ENCODE data around the gene MYL10. TPM values are rescaled to one million over a fixed set of nuclear protein-coding genes. Genes with fewer than 3 reads are reported as not detected.
"Not testable (repeated sequence)": the region's sequence is repeated elsewhere in the genome, so short reads cannot be mapped to it uniquely, and the experiment has no call there.

Gene MYL10
- polyA plus RNA-seq, 1 of the 3 experiments (the other 2 are of a cell fraction), result not detected

DNA sequence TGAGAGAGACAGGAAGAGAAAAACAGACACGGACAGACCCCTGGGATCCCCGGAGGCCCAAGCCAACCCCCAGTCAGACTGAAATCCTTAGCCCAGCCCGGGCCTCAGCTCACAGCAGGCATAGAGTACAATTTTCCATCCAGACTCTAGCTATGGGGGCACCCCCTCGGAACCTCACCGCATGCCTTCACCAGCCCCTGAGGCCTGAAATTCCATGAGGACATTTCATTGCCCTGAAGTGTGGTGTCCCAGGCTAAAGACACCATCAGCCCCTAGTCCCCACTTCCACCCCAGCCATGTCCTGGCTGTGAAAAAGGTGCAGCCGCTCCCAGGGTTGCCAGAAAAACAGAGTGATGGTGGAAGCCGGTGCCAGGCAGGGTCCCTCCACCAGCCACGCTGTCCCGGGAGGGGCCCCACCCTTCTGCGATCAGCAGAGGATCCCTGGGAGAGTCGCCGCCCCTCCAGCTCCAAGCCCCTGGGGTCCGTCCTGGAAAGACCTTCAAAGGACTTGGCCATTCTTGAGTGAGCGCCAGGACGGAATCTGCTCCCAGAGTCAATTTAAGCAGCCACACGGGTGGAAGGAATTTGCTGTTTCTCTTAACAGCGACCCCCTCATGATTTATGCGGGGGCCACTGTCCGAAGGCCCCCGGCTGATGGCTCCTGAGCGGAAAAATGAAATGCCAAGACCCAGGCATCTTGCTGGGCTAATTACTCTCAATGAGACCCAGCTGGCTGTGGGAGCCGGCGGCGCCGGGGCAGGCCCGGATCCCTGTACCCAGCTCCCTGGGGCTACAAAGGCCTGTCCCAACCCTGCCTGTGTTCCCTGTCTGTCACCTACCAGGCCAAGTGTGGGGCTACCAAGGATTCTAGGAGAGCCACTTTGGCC is 23.2 kb downstream of the MYL10 start:
- H3K4me3 ChIP-seq (ENCODE audit: low read depth in 2 of 2, low read length in 1 of 2), result no peak overlapping the region
- no peaks in the 10 kb centered on the region for H3K27me3 ChIP-seq (ENCODE audit: insufficient read depth)
- no peaks in the 10 kb centered on the region for H3K9me2 ChIP-seq
- ChIA-PET CTCF (interaction anchor here (0.9 to 7.4 kb wide), 6 partner anchors 10 to 667 kb away, joined by 3 to 82 read pairs (median 14); no protein-coding TSS in a partner anchor), POLR2A (interaction anchor here (0.6 kb wide), 1 partner anchor 70 kb away, joined by 3 read pairs; no protein-coding TSS in a partner anchor)
- DNase-seq, result no peak
- H3K79me2 ChIP-seq (ENCODE audit: insufficient read depth), result no peaks in the 10 kb centered on the region
- H3K9ac ChIP-seq, result no peak overlapping the region
- no peak for TF ChIP-seq EZH2phosphoT487 (IDR thresholded peaks at IDR 0.05; ENCODE audit: borderline replicate concordance, low read depth)
- TF ChIP-seq YY1 (IDR thresholded peaks at IDR 0.05; ENCODE audit: low read depth), result no peak
- TF ChIP-seq JUND (IDR thresholded peaks at IDR 0.05), result no peak
- TF ChIP-seq RCOR1 (IDR thresholded peaks at IDR 0.05; ENCODE audit: low read length), result no peak
- TF ChIP-seq, protein P1, sequence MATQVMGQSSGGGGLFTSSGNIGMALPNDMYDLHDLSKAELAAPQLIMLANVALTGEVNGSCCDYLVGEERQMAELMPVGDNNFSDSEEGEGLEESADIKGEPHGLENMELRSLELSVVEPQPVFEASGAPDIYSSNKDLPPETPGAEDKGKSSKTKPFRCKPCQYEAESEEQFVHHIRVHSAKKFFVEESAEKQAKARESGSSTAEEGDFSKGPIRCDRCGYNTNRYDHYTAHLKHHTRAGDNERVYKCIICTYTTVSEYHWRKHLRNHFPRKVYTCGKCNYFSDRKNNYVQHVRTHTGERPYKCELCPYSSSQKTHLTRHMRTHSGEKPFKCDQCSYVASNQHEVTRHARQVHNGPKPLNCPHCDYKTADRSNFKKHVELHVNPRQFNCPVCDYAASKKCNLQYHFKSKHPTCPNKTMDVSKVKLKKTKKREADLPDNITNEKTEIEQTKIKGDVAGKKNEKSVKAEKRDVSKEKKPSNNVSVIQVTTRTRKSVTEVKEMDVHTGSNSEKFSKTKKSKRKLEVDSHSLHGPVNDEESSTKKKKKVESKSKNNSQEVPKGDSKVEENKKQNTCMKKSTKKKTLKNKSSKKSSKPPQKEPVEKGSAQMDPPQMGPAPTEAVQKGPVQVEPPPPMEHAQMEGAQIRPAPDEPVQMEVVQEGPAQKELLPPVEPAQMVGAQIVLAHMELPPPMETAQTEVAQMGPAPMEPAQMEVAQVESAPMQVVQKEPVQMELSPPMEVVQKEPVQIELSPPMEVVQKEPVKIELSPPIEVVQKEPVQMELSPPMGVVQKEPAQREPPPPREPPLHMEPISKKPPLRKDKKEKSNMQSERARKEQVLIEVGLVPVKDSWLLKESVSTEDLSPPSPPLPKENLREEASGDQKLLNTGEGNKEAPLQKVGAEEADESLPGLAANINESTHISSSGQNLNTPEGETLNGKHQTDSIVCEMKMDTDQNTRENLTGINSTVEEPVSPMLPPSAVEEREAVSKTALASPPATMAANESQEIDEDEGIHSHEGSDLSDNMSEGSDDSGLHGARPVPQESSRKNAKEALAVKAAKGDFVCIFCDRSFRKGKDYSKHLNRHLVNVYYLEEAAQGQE (IDR thresholded peaks at IDR 0.05; ENCODE audit: low read depth, low read length), result no peak
- no peak for TF ChIP-seq RXRA (IDR thresholded peaks at IDR 0.05; ENCODE audit: borderline replicate concordance, low read depth)
- no peak for TF ChIP-seq GATA2 (CRISPR knock-in tag; IDR thresholded peaks at IDR 0.05)
- TF ChIP-seq CHD2 (IDR thresholded peaks at IDR 0.05; ENCODE audit: low read length, partially characterized antibody), result no peak
- TF ChIP-seq POLR2AphosphoS5 (IDR thresholded peaks at IDR 0.05; ENCODE audit: low read depth, low read length), result no peak
- TF ChIP-seq NRF1 (IDR thresholded peaks at IDR 0.05; ENCODE audit: low read depth, low read length), result no peak
- TF ChIP-seq TCF12 (IDR thresholded peaks at IDR 0.05), result no peak
- TF ChIP-seq, protein P2, sequence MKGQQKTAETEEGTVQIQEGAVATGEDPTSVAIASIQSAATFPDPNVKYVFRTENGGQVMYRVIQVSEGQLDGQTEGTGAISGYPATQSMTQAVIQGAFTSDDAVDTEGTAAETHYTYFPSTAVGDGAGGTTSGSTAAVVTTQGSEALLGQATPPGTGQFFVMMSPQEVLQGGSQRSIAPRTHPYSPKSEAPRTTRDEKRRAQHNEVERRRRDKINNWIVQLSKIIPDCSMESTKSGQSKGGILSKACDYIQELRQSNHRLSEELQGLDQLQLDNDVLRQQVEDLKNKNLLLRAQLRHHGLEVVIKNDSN (IDR thresholded peaks at IDR 0.05; ENCODE audit: borderline replicate concordance, low read depth), result no peak
- no peak for TF ChIP-seq GABPA (IDR thresholded peaks at IDR 0.05; ENCODE audit: low read depth)
- TF ChIP-seq MXI1 (IDR thresholded peaks at IDR 0.05; ENCODE audit: low read depth, low read length), result no peak
- no peak for TF ChIP-seq TAF1 (IDR thresholded peaks at IDR 0.05; ENCODE audit: borderline replicate concordance, low read depth, low read length)
- no peak for TF ChIP-seq NFIC (IDR thresholded peaks at IDR 0.05; ENCODE audit: borderline replicate concordance)
- TF ChIP-seq, protein P3, sequence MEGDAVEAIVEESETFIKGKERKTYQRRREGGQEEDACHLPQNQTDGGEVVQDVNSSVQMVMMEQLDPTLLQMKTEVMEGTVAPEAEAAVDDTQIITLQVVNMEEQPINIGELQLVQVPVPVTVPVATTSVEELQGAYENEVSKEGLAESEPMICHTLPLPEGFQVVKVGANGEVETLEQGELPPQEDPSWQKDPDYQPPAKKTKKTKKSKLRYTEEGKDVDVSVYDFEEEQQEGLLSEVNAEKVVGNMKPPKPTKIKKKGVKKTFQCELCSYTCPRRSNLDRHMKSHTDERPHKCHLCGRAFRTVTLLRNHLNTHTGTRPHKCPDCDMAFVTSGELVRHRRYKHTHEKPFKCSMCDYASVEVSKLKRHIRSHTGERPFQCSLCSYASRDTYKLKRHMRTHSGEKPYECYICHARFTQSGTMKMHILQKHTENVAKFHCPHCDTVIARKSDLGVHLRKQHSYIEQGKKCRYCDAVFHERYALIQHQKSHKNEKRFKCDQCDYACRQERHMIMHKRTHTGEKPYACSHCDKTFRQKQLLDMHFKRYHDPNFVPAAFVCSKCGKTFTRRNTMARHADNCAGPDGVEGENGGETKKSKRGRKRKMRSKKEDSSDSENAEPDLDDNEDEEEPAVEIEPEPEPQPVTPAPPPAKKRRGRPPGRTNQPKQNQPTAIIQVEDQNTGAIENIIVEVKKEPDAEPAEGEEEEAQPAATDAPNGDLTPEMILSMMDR (IDR thresholded peaks at IDR 0.05), result no peak
- no peaks in the 10 kb centered on the region for H4K20me1 ChIP-seq (ENCODE audit: insufficient read depth)
- no peak overlapping the region for H3K27ac ChIP-seq (ENCODE audit: low read depth in 2 of 2, low read length in 1 of 2)
- WGBS (ENCODE audit: low lambda C conversion rate), result 92% methylated on average over 26 of the region's 26 CpGs
- no peak overlapping the region for H2AFZ ChIP-seq (ENCODE audit: low read depth)
- no peaks in the 10 kb centered on the region for H3F3A ChIP-seq (replicated peaks; ENCODE audit: insufficient read depth)
- no peaks in the 10 kb centered on the region for H3K36me3 ChIP-seq (replicated peaks in 1 of 2; ENCODE audit: control insufficient read depth in 1 of 2, insufficient read depth in 2 of 2, low read length in 1 of 2)
- H3K4me1 ChIP-seq (ENCODE audit: control insufficient read depth in 1 of 2, insufficient read depth in 2 of 2, low read depth in 1 of 2, low read length in 1 of 2), result peaks cover 0 to 4% of the 10 kb centered on the region in 2 experiments; a peak in 1 of 4 replicates
- H3K4me2 ChIP-seq, result no peak overlapping the region
- no peaks in the 10 kb centered on the region for H3K9me3 ChIP-seq

DNA sequence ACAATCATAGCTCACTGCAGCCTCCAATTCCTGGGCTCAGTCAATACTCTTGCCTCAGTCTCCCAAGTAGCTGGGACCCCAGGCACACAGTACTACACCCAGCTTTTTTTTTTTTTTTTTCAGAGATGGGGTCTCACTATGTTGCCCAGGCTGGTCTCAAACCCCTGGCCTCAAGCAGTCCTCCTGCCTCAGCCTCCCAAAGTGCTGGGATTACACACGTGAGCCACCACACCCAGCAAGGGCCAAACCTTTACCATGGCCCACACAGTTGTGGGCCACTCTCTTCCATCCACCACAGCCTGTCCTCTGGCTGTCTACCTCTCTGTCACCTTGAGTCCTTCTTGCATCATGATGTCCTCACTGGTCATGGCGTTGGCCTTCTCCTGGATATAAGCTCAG is 24.2 kb downstream of the MYL10 start:
- not testable (repeated sequence) for H3K9me3 ChIP-seq; H3K79me2 ChIP-seq (ENCODE audit: insufficient read depth); H3K4me3 ChIP-seq (ENCODE audit: low read depth in 2 of 2, low read length in 1 of 2); H3F3A ChIP-seq (replicated peaks; ENCODE audit: insufficient read depth); H4K20me1 ChIP-seq (ENCODE audit: insufficient read depth); H3K27me3 ChIP-seq (ENCODE audit: insufficient read depth); H3K27ac ChIP-seq (ENCODE audit: low read depth in 2 of 2, low read length in 1 of 2); H3K9me2 ChIP-seq; H3K4me1 ChIP-seq (ENCODE audit: control insufficient read depth in 1 of 2, insufficient read depth in 2 of 2, low read depth in 1 of 2, low read length in 1 of 2); H3K36me3 ChIP-seq (replicated peaks in 1 of 2; ENCODE audit: control insufficient read depth in 1 of 2, insufficient read depth in 2 of 2, low read length in 1 of 2); H3K9ac ChIP-seq; DNase-seq; H2AFZ ChIP-seq (ENCODE audit: low read depth); H3K4me2 ChIP-seq
- POLR2A ChIA-PET, result interaction anchor here (0.6 kb wide), 1 partner anchor 69 kb away, joined by 3 read pairs; no protein-coding TSS in a partner anchor
- CTCF ChIA-PET, result interaction anchor here (0.7 to 7.4 kb wide), 6 partner anchors 9 to 668 kb away, joined by 3 to 82 read pairs (median 14); no protein-coding TSS in a partner anchor
- 91% methylated on average over 2 of the region's 2 CpGs for WGBS (ENCODE audit: low lambda C conversion rate)
